Lower lobe of right lung (tissue), 2 donors: ENCODE measurements around the gene TMEM51. TPM values are rescaled to one million over a fixed set of nuclear protein-coding genes. Genes with fewer than 3 reads are reported as not detected.
A peak's percentile ranks its signal among the peaks of the same experiment; 100 is the strongest.

Source experiments
- ATAC-seq, 2 donors: fragments of 200-7000 bp; cut with Tn5 transposase; one replicate each; pipeline ENCODE4 v1.9.1; 2020 to 2022; ENCODE audit warnings: mild to moderate bottlenecking in 2 of 2, moderate library complexity in 2 of 2
- DNase-seq: peaks from one replicate; pipeline ENCODE4 v3.0.0-alpha.2; 2020
- H3K27ac ChIP-seq: fragments of 200-600 bp; one replicate; pipeline ENCODE4 v1.8.0; 2022
- H3K27me3 ChIP-seq: fragments of 200-600 bp; one replicate; pipeline ENCODE4 v1.8.0; 2022; ENCODE audit warnings: low read depth
- H3K36me3 ChIP-seq: fragments of 200-600 bp; one replicate; pipeline ENCODE4 v1.8.0; 2022; ENCODE audit warnings: mild to moderate bottlenecking
- H3K4me1 ChIP-seq: fragments of 200-600 bp; one replicate; pipeline ENCODE4 v1.8.0; 2022
- H3K4me3 ChIP-seq: fragments of 200-600 bp; one replicate; pipeline ENCODE4 v1.8.0; 2022; ENCODE audit warnings: mild to moderate bottlenecking
- H3K9me3 ChIP-seq: fragments of 200-600 bp; one replicate; pipeline ENCODE4 v1.8.0; 2022
- CTCF ChIP-seq: fragments of 200-600 bp; IDR thresholded peaks from one replicate; pipeline ENCODE4 v1.8.0; 2022; ENCODE audit warnings: antibody characterized with exemption, mild to moderate bottlenecking
- intact Hi-C: fragments of 100-400 bp; cut with DNase I; formaldehyde crosslinking; loops from one replicate; pipeline ENCODE4 v1.11.0; 2022
- total RNA-seq: library from RNA; stranded (reverse); fragmentation: NEBNext Ultra II Directional; extraction: Animal tissue kit (Norgen Biotek cat#: 25700); gene quantifications from one replicate; pipeline ENCODE4 v1.2.1, GENCODE V29; 2021
- donor health status: DM: no; HTN: yes; CAD: no; lungs with severe emphysema.

The TMEM51 gene
- total RNA-seq, 1 donor from 2014 or later: 18.4 TPM

- no peaks in the 10 kb centered on the region for H3K27me3 ChIP-seq
- no peaks in the 10 kb centered on the region for H3K9me3 ChIP-seq
- TF ChIP-seq CTCF: no peak
- DNase-seq (no peak), ATAC-seq (no peak)
- H3K27ac ChIP-seq: no peak overlapping the region
- intact Hi-C loops: no loop called here
- H3K36me3 ChIP-seq: no peaks in the 10 kb centered on the region
- peaks cover 29% of the 10 kb centered on the region for H3K4me1 ChIP-seq
- no peak overlapping the region for H3K4me3 ChIP-seq
Observed at GRCh38 chr1:15243275-15244043, 89.9 kb downstream of the TMEM51 start.

GRCh38 chr1:15244813-15245212, 91.3 kb downstream of the TMEM51 start:
- Histone ChIP-seq H3K4me3 (no peak overlapping the region), H3K36me3 (no peaks in the 10 kb centered on the region), H3K9me3 (no peaks in the 10 kb centered on the region), H3K27me3 (no peaks in the 10 kb centered on the region), H3K27ac (no peak overlapping the region), H3K4me1 (peaks cover 40% of the 10 kb centered on the region)
- intact Hi-C loops: no loop called here
- no peak for TF ChIP-seq CTCF
- no peak for DNase-seq
- ATAC-seq: no peak

GRCh38 chr1:15245593-15246360, 92.2 kb downstream of the TMEM51 start:
- ATAC-seq (peak; percentile 41 to 60), DNase-seq (no peak)
- Histone ChIP-seq H3K4me1 (peaks cover 40% of the 10 kb centered on the region), H3K36me3 (no peaks in the 10 kb centered on the region), H3K9me3 (no peaks in the 10 kb centered on the region), H3K27ac (peak overlapping the region; percentile 18), H3K4me3 (no peak overlapping the region), H3K27me3 (no peaks in the 10 kb centered on the region)
- intact Hi-C loops: no loop called here
- TF ChIP-seq CTCF: no peak

DNA sequence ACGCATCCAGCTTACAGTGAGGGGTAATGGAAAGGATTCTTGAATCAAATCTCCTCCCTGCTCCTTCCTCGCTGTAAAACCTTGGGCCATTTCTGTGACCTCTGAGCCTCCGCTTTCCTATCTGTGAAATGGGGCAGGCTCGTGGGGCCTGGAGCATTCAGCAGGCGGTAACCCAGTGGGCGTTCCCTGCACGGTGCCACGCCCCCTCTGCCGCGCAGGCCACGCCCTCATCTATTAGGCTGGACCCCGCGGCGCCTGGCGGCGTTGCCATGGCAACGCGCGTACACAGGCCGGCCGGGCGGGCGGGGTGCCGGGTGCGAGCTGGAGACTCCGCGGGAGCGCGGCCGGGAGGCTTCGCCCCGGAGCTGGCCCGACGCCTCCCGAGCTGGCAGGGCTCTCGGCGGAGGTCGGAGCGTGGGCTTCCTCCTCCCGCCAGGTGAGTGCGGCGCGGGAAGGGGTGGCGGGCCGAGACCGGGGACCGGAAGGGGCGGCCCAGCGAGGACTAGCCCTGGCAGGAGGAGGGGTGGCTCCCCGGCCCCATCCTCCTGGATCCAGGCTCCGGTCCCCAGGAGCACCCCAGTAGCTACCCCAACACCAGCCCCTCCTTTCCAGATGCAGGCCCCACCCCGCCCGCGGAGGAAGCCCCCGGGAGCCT, 93.5 kb downstream of the TMEM51 start, which contains the start of gene FHAD1:
Gene FHAD1 (plus strand): TSS at position 264 of the 655 bp plus-strand sequence. CDS start 4,562 bp downstream, outside the sequence.
- intact Hi-C loops: no loop called here
- ATAC-seq: peak; percentile 92 to 94
- H3K4me3 ChIP-seq: peak within 1 kb of the TSS; percentile 55
- H3K27me3 ChIP-seq: no peaks in the 10 kb centered on the region
- no peak for TF ChIP-seq CTCF
- H3K4me1 ChIP-seq: peaks cover 40% of the 10 kb centered on the region
- H3K9me3 ChIP-seq: no peaks in the 10 kb centered on the region
- DNase-seq: peak; percentile 84
- peak within 1 kb of the TSS; percentile 53 for H3K27ac ChIP-seq
- H3K36me3 ChIP-seq: no peaks in the 10 kb centered on the region

DNA sequence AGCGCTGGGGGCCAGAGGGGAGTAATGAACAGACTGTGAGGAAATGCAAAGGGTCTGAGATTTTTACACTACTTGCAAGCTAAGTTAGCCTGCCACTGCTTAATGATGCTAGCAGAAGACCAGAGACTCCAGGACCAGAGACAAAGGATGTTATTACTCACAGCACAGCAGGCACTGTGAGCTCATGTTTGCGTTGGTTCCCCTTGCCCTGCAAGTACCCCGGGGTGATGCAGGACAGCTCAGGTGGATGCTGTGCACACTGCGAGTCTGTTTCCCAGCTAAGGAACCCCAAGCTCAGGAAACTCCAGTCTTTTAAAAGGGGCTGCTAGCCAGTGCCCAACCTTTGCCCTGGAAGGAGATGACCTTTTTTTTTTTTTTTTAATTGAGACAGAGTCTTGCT, 94.7 kb downstream of the TMEM51 start:
- Histone ChIP-seq H3K36me3 (no peaks in the 10 kb centered on the region), H3K9me3 (no peaks in the 10 kb centered on the region), H3K4me3 (no peak overlapping the region), H3K27me3 (no peaks in the 10 kb centered on the region), H3K4me1 (peaks cover 44% of the 10 kb centered on the region), H3K27ac (no peak overlapping the region)
- DNase-seq: no peak
- no peak for TF ChIP-seq CTCF
- no peak for ATAC-seq
- intact Hi-C loops: no loop called here
